Fibroblast of lung (primary cell): ENCODE results near the gene HPCAL1.

Source experiments
- CTCF ChIP-seq, 2 donors: IDR thresholded peaks in 1 of 2; conservative IDR thresholded peaks in 1 of 2; 1 replicate in 1 of 2; 2 replicates in 1 of 2; pipeline ENCODE4 v1.5.1; 2011 to 2012; ENCODE audit warnings: low read length in 2 of 2, control low read depth in 1 of 2, inconsistent platforms in 1 of 2, low read depth in 1 of 2, mild to moderate bottlenecking in 1 of 2
- EZH2 ChIP-seq: IDR thresholded peaks from 2 replicates; pipeline ENCODE4 v1.5.1; 2012; ENCODE audit warnings: low read length, control low read depth, mild to moderate bottlenecking; ENCODE audit errors: missing control alignments

DNA sequence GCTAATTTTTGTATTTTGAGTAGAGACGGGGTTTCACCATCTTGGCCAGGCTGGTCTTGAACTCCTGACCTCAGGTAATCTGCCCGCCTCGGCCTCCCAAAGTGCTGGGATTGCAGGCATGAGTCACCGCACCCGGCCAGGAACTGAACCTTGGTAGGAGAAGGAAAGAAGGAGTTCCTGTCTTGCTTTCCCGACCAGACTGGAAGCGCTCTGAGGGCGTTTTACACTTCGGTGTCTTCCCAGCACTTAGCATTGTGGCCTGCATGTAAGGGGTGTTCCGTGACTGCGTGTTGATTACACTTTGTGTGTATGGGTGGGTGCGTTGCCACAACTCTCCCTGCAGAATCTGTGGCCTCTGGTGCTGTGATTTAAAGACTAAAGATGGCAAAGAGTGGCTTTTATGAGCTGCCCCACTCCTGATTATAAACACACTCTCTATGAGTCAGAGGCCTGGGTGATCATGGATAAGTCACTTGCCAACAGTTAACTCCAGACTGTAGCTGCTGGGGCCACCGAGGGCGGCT is 99.4 kb downstream of the HPCAL1 start:
- TF ChIP-seq CTCF (conservative IDR thresholded peaks at IDR 0.05 in 1 of 2, IDR thresholded peaks at IDR 0.05 in 1 of 2; ENCODE audit: low read depth in 1 of 2, low read length in 2 of 2) = no peak
- no peak for TF ChIP-seq EZH2
